Panc1 (cell line): ENCODE results near the gene FARP1.

Experiments used
- POLR2AphosphoS5 ChIP-seq: IDR thresholded peaks from 2 replicates; pipeline ENCODE4 v1.6.1; 2012; ENCODE audit warnings: mild to moderate bottlenecking, low read depth, low read length, moderate library complexity
- SIN3A ChIP-seq: IDR thresholded peaks from 2 replicates; pipeline ENCODE4 v1.6.1; 2012; ENCODE audit warnings: low read depth, mild to moderate bottlenecking, low read length, moderate library complexity, borderline replicate concordance; ENCODE audit not compliant: insufficient read depth
- TF ChIP-seq, protein P1 (sequence below), 2 experiments: IDR thresholded peaks; 2 replicates each; pipeline ENCODE4 v1.6.1; 2011 to 2012; ENCODE audit warnings: low read depth in 2 of 2, control low read depth in 1 of 2, low read length in 1 of 2, mild to moderate bottlenecking in 1 of 2, moderate library complexity in 1 of 2; ENCODE audit not compliant: insufficient read depth in 1 of 2
- TF ChIP-seq, protein P2 (sequence below): fragments of 450-650 bp; IDR thresholded peaks from 2 replicates; pipeline ENCODE4 v1.5.1; 2017; ENCODE audit warnings: mild to moderate bottlenecking

DNA sequence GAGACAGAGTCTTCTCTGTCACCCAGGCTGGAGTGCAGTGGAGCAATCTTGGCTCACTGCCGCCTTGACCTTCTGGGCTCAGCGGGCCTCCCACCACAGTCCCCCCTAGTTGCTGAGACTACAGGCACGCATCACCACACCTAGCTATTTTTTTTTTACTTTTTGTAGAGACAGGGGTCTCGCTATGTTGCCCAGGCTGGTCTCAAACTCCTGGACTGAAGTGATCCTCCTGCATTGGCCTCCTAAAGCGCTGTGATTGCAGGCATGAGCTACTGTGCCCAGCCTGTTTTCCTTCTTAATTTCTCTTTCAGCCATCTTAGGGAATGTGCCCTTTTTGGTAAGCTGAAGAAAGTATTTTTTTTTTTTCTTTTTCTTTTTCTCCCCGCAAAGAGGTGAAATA, 76.8 kb downstream of the FARP1 start:
- TF ChIP-seq, protein P1, sequence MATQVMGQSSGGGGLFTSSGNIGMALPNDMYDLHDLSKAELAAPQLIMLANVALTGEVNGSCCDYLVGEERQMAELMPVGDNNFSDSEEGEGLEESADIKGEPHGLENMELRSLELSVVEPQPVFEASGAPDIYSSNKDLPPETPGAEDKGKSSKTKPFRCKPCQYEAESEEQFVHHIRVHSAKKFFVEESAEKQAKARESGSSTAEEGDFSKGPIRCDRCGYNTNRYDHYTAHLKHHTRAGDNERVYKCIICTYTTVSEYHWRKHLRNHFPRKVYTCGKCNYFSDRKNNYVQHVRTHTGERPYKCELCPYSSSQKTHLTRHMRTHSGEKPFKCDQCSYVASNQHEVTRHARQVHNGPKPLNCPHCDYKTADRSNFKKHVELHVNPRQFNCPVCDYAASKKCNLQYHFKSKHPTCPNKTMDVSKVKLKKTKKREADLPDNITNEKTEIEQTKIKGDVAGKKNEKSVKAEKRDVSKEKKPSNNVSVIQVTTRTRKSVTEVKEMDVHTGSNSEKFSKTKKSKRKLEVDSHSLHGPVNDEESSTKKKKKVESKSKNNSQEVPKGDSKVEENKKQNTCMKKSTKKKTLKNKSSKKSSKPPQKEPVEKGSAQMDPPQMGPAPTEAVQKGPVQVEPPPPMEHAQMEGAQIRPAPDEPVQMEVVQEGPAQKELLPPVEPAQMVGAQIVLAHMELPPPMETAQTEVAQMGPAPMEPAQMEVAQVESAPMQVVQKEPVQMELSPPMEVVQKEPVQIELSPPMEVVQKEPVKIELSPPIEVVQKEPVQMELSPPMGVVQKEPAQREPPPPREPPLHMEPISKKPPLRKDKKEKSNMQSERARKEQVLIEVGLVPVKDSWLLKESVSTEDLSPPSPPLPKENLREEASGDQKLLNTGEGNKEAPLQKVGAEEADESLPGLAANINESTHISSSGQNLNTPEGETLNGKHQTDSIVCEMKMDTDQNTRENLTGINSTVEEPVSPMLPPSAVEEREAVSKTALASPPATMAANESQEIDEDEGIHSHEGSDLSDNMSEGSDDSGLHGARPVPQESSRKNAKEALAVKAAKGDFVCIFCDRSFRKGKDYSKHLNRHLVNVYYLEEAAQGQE (IDR thresholded peaks at IDR 0.05; ENCODE audit: insufficient read depth in 1 of 2, low read depth in 2 of 2, low read length in 1 of 2) = no peak
- TF ChIP-seq, protein P2, sequence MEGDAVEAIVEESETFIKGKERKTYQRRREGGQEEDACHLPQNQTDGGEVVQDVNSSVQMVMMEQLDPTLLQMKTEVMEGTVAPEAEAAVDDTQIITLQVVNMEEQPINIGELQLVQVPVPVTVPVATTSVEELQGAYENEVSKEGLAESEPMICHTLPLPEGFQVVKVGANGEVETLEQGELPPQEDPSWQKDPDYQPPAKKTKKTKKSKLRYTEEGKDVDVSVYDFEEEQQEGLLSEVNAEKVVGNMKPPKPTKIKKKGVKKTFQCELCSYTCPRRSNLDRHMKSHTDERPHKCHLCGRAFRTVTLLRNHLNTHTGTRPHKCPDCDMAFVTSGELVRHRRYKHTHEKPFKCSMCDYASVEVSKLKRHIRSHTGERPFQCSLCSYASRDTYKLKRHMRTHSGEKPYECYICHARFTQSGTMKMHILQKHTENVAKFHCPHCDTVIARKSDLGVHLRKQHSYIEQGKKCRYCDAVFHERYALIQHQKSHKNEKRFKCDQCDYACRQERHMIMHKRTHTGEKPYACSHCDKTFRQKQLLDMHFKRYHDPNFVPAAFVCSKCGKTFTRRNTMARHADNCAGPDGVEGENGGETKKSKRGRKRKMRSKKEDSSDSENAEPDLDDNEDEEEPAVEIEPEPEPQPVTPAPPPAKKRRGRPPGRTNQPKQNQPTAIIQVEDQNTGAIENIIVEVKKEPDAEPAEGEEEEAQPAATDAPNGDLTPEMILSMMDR = no peak
- TF ChIP-seq POLR2AphosphoS5 (no peak), SIN3A (no peak)
